Astrocyte (in vitro differentiated cells and primary cell): ENCODE measurements around the gene CCDC60.

Source experiments
- EZH2 ChIP-seq: IDR thresholded peaks from 2 replicates; pipeline ENCODE4 v1.6.1; 2012; ENCODE audit warnings: mild to moderate bottlenecking, low read length, inconsistent platforms; ENCODE audit not compliant: insufficient read depth
- TF ChIP-seq, protein P1 (sequence below): IDR thresholded peaks from 2 replicates; pipeline ENCODE4 v1.5.1; 2011; ENCODE audit warnings: low read depth, mild to moderate bottlenecking, inconsistent platforms, low read length, moderate library complexity; ENCODE audit not compliant: insufficient read depth

GRCh38 chr12:119365451-119365850 is 30.9 kb downstream of the CCDC60 start:
- TF ChIP-seq, protein P1, sequence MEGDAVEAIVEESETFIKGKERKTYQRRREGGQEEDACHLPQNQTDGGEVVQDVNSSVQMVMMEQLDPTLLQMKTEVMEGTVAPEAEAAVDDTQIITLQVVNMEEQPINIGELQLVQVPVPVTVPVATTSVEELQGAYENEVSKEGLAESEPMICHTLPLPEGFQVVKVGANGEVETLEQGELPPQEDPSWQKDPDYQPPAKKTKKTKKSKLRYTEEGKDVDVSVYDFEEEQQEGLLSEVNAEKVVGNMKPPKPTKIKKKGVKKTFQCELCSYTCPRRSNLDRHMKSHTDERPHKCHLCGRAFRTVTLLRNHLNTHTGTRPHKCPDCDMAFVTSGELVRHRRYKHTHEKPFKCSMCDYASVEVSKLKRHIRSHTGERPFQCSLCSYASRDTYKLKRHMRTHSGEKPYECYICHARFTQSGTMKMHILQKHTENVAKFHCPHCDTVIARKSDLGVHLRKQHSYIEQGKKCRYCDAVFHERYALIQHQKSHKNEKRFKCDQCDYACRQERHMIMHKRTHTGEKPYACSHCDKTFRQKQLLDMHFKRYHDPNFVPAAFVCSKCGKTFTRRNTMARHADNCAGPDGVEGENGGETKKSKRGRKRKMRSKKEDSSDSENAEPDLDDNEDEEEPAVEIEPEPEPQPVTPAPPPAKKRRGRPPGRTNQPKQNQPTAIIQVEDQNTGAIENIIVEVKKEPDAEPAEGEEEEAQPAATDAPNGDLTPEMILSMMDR, result no peak
- TF ChIP-seq EZH2, result no peak
